HepG2 (cell line): ENCODE results near the gene UPF3B. TPM values are rescaled to one million over a fixed set of nuclear protein-coding genes. Genes with fewer than 3 reads are reported as not detected.

Experiments used
- ATAC-seq: fragments of 200-7000 bp; cut with Tn5 transposase; 3 replicates; pipeline ENCODE4 v1.9.1; 2020; ENCODE audit warnings: mild to moderate bottlenecking, moderate library complexity
- BruUV-seq: library from RNA; stranded (reverse); fragments of 400-500 nt; replicated peaks from 2 replicates; lab custom pipeline; 2021; lab: Mats Ljungman, UMichigan
- CTCF ChIA-PET: fragments of 300-600 bp; formaldehyde crosslinking; extraction: SDS; loops from one replicate; lab custom pipeline; 2021; ENCODE audit warnings: low total read pairs, inconsistent platforms, low intra/inter-chr PET ratio; lab: Yijun Ruan, JAX
- POLR2A ChIA-PET: fragments of 350-600 bp; sonication (Branson Sonifier 250); formaldehyde crosslinking; loops from one replicate; lab custom pipeline; 2020; ENCODE audit warnings: antibody characterized with exemption, inconsistent platforms; lab: Yijun Ruan, JAX
- DNase-seq: peaks from one replicate; pipeline ENCODE4 v3.0.0-alpha.2; 2015; ENCODE audit warnings: low spot score
- FAIRE-seq: peaks from 3 replicates; lab custom pipeline; 2011; peaks lifted over from hg19 to GRCh38; lab: Jason Lieb, UNC
- H2AFZ ChIP-seq: one replicate; pipeline ENCODE4 v1.6.1; 2011; ENCODE audit warnings: low read length, inconsistent platforms
- H3K27ac ChIP-seq: fragments of 300-600 bp; 3 replicates; pipeline ENCODE4 v1.8.0; 2011; ENCODE audit warnings: mixed run types, mild to moderate bottlenecking, mixed read lengths, low read length, inconsistent platforms; ENCODE audit not compliant: insufficient read depth; ENCODE audit errors: extremely low read length
- H3K27me3 ChIP-seq, 2 experiments: fragments of 200-600 bp in 1 of 2; 2 replicates in 1 of 2; 3 replicates in 1 of 2; pipeline versions ENCODE4 v1.6.0 to v1.8.0; 2011; ENCODE audit warnings: low read length in 2 of 2, mild to moderate bottlenecking in 2 of 2, moderate library complexity in 2 of 2, inconsistent platforms in 1 of 2; ENCODE audit not compliant: insufficient read depth in 2 of 2, control insufficient read depth in 1 of 2
- H3K36me3 ChIP-seq, 2 experiments: fragments of 200-600 bp in 1 of 2; replicated peaks in 1 of 2; 2 replicates in 1 of 2; 3 replicates in 1 of 2; pipeline versions ENCODE4 v1.5.1 to v1.8.0; 2011; ENCODE audit warnings: low read length in 2 of 2, inconsistent platforms in 1 of 2; ENCODE audit not compliant: insufficient read depth in 2 of 2, control insufficient read depth in 1 of 2
- H3K4me1 ChIP-seq: 2 replicates; pipeline ENCODE4 v1.5.1; 2012; ENCODE audit warnings: low read length, inconsistent platforms; ENCODE audit not compliant: insufficient read depth
- H3K4me2 ChIP-seq: 2 replicates; pipeline ENCODE4 v1.6.0; 2011; ENCODE audit warnings: low read depth, low read length, inconsistent platforms
- H3K4me3 ChIP-seq, 3 experiments: fragments of 200-600 bp in 1 of 3; sonication (generic), shearing (Covaris generic) in 1 of 3; replicated peaks in 1 of 3; 2 replicates each; pipeline ENCODE4 v1.5.1; 2011 to 2016; ENCODE audit warnings: low read length in 3 of 3, inconsistent platforms in 2 of 3, low read depth in 2 of 3, mild to moderate bottlenecking in 2 of 3, control low read depth in 1 of 3, mixed read lengths in 1 of 3; ENCODE audit not compliant: insufficient read depth in 1 of 3
- H3K79me2 ChIP-seq: one replicate; pipeline ENCODE4 v1.6.1; 2011; ENCODE audit warnings: low read length, inconsistent platforms; ENCODE audit not compliant: insufficient read depth
- H3K9ac ChIP-seq: 2 replicates; pipeline ENCODE4 v1.6.0; 2011; ENCODE audit warnings: mild to moderate bottlenecking, low read depth, low read length, inconsistent platforms; ENCODE audit not compliant: insufficient read depth
- H3K9me3 ChIP-seq: 2 replicates; pipeline ENCODE4 v1.5.1; 2012; ENCODE audit warnings: mild to moderate bottlenecking, low read length
- H4K20me1 ChIP-seq: 2 replicates; pipeline ENCODE4 v1.6.0; 2011; ENCODE audit warnings: inconsistent platforms, mild to moderate bottlenecking, low read length, moderate library complexity; ENCODE audit not compliant: insufficient read depth
- AKAP8 ChIP-seq: sonication (generic); formaldehyde crosslinking; IDR thresholded peaks from 2 replicates; pipeline ENCODE4 v1.5.1; 2020; ENCODE audit warnings: mild to moderate bottlenecking, missing genetic modification reagents
- CHCHD3 ChIP-seq: sonication (generic); formaldehyde crosslinking; IDR thresholded peaks from 2 replicates; pipeline ENCODE4 v1.8.0; 2022; ENCODE audit warnings: mild to moderate bottlenecking, missing genetic modification reagents, moderate library complexity
- CREB1 ChIP-seq, 2 experiments: fragments of 450-650 bp in 1 of 2; IDR thresholded peaks; 2 replicates each; pipeline ENCODE4 v1.6.1; 2016 to 2017; ENCODE audit warnings: control low read depth in 1 of 2, mild to moderate bottlenecking in 1 of 2, missing compliant biosample characterization in 1 of 2, missing genetic modification characterization in 1 of 2
- EP300 ChIP-seq, 3 experiments: sonication (generic) in 1 of 3; formaldehyde crosslinking in 1 of 3; IDR thresholded peaks; 2 replicates each; pipeline versions ENCODE4 v1.5.1 to v1.6.1; 2011 to 2020; ENCODE audit warnings: low read depth in 2 of 3, low read length in 2 of 3, borderline replicate concordance in 1 of 3, improper control_type of control experiment in 1 of 3, mild to moderate bottlenecking in 1 of 3, missing genetic modification reagents in 1 of 3, moderate library complexity in 1 of 3
- LRRFIP1 ChIP-seq: sonication (generic); formaldehyde crosslinking; conservative IDR thresholded peaks from 2 replicates; pipeline ENCODE4 v1.4.0; 2020; ENCODE audit warnings: missing genetic modification reagents
- MEIS1 ChIP-seq: sonication (generic); formaldehyde crosslinking; IDR thresholded peaks from 2 replicates; pipeline ENCODE4 v1.9.0; 2021; ENCODE audit warnings: mild to moderate bottlenecking, missing genetic modification reagents, moderate library complexity, borderline replicate concordance
- RFX5 ChIP-seq: IDR thresholded peaks from 2 replicates; pipeline ENCODE4 v1.6.1; 2011; ENCODE audit warnings: low read depth, low read length, improper control_type of control experiment
- RFXAP ChIP-seq: sonication (generic); formaldehyde crosslinking; IDR thresholded peaks from 2 replicates; pipeline ENCODE4 v1.4.0; 2020; ENCODE audit warnings: missing genetic modification reagents, borderline replicate concordance
- SMARCC2 ChIP-seq: fragments of 450-650 bp; IDR thresholded peaks from 2 replicates; pipeline ENCODE4 v1.6.1; 2017; ENCODE audit warnings: antibody characterized with exemption, mild to moderate bottlenecking
- SP1 ChIP-seq, 2 experiments: fragments of 450-650 bp in 1 of 2; sonication (generic) in 1 of 2; formaldehyde crosslinking in 1 of 2; IDR thresholded peaks; 2 replicates each; pipeline versions ENCODE4 v1.4.0 to v1.6.1; 2016 to 2020; ENCODE audit warnings: missing genetic modification reagents in 1 of 2
- TRIM24 ChIP-seq: sonication (generic); formaldehyde crosslinking; IDR thresholded peaks from 2 replicates; pipeline ENCODE4 v1.8.0; 2022; ENCODE audit warnings: mild to moderate bottlenecking, missing genetic modification reagents
- ZBTB39 ChIP-seq: sonication (generic); formaldehyde crosslinking; IDR thresholded peaks from 2 replicates; pipeline ENCODE4 v1.5.0; 2020; ENCODE audit warnings: missing genetic modification reagents
- ZNF138 ChIP-seq: sonication (generic); formaldehyde crosslinking; IDR thresholded peaks from 2 replicates; pipeline ENCODE4 v1.5.0; 2020; ENCODE audit warnings: mild to moderate bottlenecking, low read depth, missing genetic modification reagents
- ZNF3 ChIP-seq: IDR thresholded peaks from 2 replicates; pipeline ENCODE4 v1.7.0; 2017; ENCODE audit warnings: inconsistent platforms
- ZNF337 ChIP-seq: sonication (generic); formaldehyde crosslinking; IDR thresholded peaks from 2 replicates; pipeline ENCODE4 v1.5.1; 2020; ENCODE audit warnings: missing genetic modification reagents, low read depth, mild to moderate bottlenecking, borderline replicate concordance
- ZNF569 ChIP-seq: sonication (generic); formaldehyde crosslinking; IDR thresholded peaks from 2 replicates; pipeline ENCODE4 v1.5.0; 2020; ENCODE audit warnings: mild to moderate bottlenecking, missing genetic modification reagents, moderate library complexity, borderline replicate concordance
- ZNF816 ChIP-seq: sonication (generic); formaldehyde crosslinking; IDR thresholded peaks from 2 replicates; pipeline ENCODE4 v1.8.0; 2022; ENCODE audit warnings: missing genetic modification reagents, mild to moderate bottlenecking, borderline replicate concordance
- WGBS: methylation state at CpG from one replicate; pipeline ENCODE4 v1.1.6; 2017; ENCODE audit warnings: low lambda C conversion rate; 5-methylcytosine and 5-hydroxymethylcytosine counted together
- in situ Hi-C: cut with HindIII; loops from 2 replicates; pipeline ENCODE4 v1.10.0; 2017; ENCODE audit warnings: low pct_unique_long_range_greater_than_20kb; ENCODE audit not compliant: extremely low pct_ligation_motif_present
- intact Hi-C: fragments of 100-400 bp; cut with micrococcal nuclease; formaldehyde crosslinking; loops from one replicate; pipeline ENCODE4 v1.10.0; 2022; ENCODE audit not compliant: unreplicated experiment
- polyA plus RNA-seq, 8 experiments: library from polyadenylated mRNA; depleted of rRNA in 3 of 8; stranded (reverse) in 7 of 8; unstranded in 1 of 8; fragments of >200 nt; fragmentation: Illumina TruSeq in 4 of 8; extraction: Trizol in 4 of 8; gene quantifications; 2 replicates each; pipeline versions ENCODE4 v1.2.1 to v1.2.3, GENCODE V29; 2011 to 2016; ENCODE audit warnings: low read depth in 4 of 8, missing spikeins in 1 of 8, mixed read lengths in 1 of 8; ENCODE audit not compliant: insufficient read depth in 1 of 8
- total RNA-seq, 5 experiments: library from RNA; depleted of rRNA; stranded (reverse); fragments of >200 nt; fragmentation: Illumina TruSeq; extraction: Trizol; gene quantifications; 2 replicates each; pipeline ENCODE4 v1.2.3, GENCODE V29; 2016; ENCODE audit warnings: low read depth in 1 of 5

Gene UPF3B
- total and polyA plus RNA-seq, 2 of the 13 experiments (the other 11 are each of a cell fraction or from before 2014, with no cell fraction given), result 5.2 to 7.2 TPM

GRCh38 chrX:119826399-119826959, 26.3 kb downstream of the UPF3B start:
- H3K9me3 ChIP-seq, result no peaks in the 10 kb centered on the region
- CTCF ChIA-PET, result no interaction called here
- FAIRE-seq (peak; percentile 58), DNase-seq (peak; percentile 76), ATAC-seq (peak; percentile 77)
- POLR2A ChIA-PET, result interaction anchor here (1.8 to 2.1 kb wide), 2 partner anchors 26 to 35 kb away, joined by 10 to 14 read pairs; partner anchors contain the start of genes RPL39 and UPF3B
- H3K4me3 ChIP-seq, result peak overlapping the region in 1 of 3 experiments; percentile 10; a peak in 1 of 6 replicates
- peak overlapping the region; percentile 39; the same call in 1 of the 2 replicates for H3K9ac ChIP-seq
- in situ Hi-C loops (no loop called here), intact Hi-C loops (loop anchor here (2.0 kb wide), 1 partner anchor 34 kb away; no protein-coding TSS in a partner anchor)
- no TSS peak for BruUV-seq
- H4K20me1 ChIP-seq, result no peaks in the 10 kb centered on the region
- WGBS, result 9% methylated on average over 7 of the region's 7 CpGs
- H3K27me3 ChIP-seq, result no peaks in the 10 kb centered on the region
- H3K4me1 ChIP-seq, result peaks cover 36% of the 10 kb centered on the region
- peak overlapping the region; percentile 42; the same call in 1 of the 2 replicates for H3K4me2 ChIP-seq
- H3K27ac ChIP-seq, result peak overlapping the region; percentile 71
- H2AFZ ChIP-seq, result peak overlapping the region; percentile 42
- H3K36me3 ChIP-seq, result no peaks in the 10 kb centered on the region
- H3K79me2 ChIP-seq, result no peaks in the 10 kb centered on the region
- TF ChIP-seq ZNF138 (CRISPR knock-in tag) (no peak), SP1 (IDR thresholded peaks at IDR 0.05) (no peak), SP1 (CRISPR knock-in tag; IDR thresholded peaks at IDR 0.05) (no peak), ZBTB39 (no peak), LRRFIP1 (no peak), CREB1 (IDR thresholded peaks at IDR 0.05) (peak; percentile 29; the same call in 1 of the 2 replicates), CREB1 (CRISPR knock-in tag; IDR thresholded peaks at IDR 0.05) (peak; percentile 45), RFX5 (no peak), ZNF337 (CRISPR knock-in tag) (no peak), ZNF816 (CRISPR knock-in tag) (no peak), ZNF3 (CRISPR knock-in tag) (no peak), MEIS1 (CRISPR knock-in tag) (no peak), TRIM24 (CRISPR knock-in tag) (no peak), AKAP8 (CRISPR knock-in tag) (no peak), SMARCC2 (no peak), RFXAP (no peak), EP300 (IDR thresholded peaks at IDR 0.05; ENCODE audit: low read depth in 2 of 2, low read length in 2 of 2) (0 out of 4 replicates have a peak, but pooled peaks of 1 of the 2 experiments have one; percentile 41), EP300 (CRISPR knock-in tag; IDR thresholded peaks at IDR 0.05; ENCODE audit: borderline replicate concordance) (no peak), CHCHD3 (CRISPR knock-in tag) (no peak), ZNF569 (CRISPR knock-in tag) (no peak)
